ENCODE measurements around the gene CD47.

CD47 gene

GRCh38 chr3:108067768-108068167 is 23.1 kb downstream of the CD47 start:
- no peak overlapping the region for H2AFZ ChIP-seq (ENCODE audit: low read length)
- no peak overlapping the region for H3K4me3 ChIP-seq (ENCODE audit: low read length, poor library complexity, severe bottlenecking)
- H3K9me2 ChIP-seq (replicated peaks; ENCODE audit: low read depth, low read length): no peaks in the 10 kb centered on the region
- H3K9me3 ChIP-seq (ENCODE audit: insufficient read depth, low read depth, low read length): no peaks in the 10 kb centered on the region
- no peaks in the 10 kb centered on the region for H3K27me3 ChIP-seq (ENCODE audit: insufficient read depth, low read length, poor library complexity, severe bottlenecking)
- peak overlapping the region; percentile 14 for H3K4me2 ChIP-seq (ENCODE audit: low read depth, low read length, poor library complexity, severe bottlenecking)
- no peak for TF ChIP-seq EZH2phosphoT487 (IDR thresholded peaks at IDR 0.05; ENCODE audit: borderline replicate concordance)
- TF ChIP-seq CTCF (conservative IDR thresholded peaks at IDR 0.05; ENCODE audit: low read length): no peak
- peaks cover 10% of the 10 kb centered on the region for H3F3A ChIP-seq (ENCODE audit: low read depth)
- no peak overlapping the region for H3K9ac ChIP-seq (ENCODE audit: low read depth, low read length, poor library complexity, severe bottlenecking)
- H3K4me1 ChIP-seq (ENCODE audit: insufficient read depth, low read length, poor library complexity, severe bottlenecking): peaks cover 58% of the 10 kb centered on the region
- peaks cover 99% of the 10 kb centered on the region for H3K79me2 ChIP-seq (ENCODE audit: insufficient read depth, low read length)
- H3K36me3 ChIP-seq (ENCODE audit: insufficient read depth, low read length): peaks cover 80% of the 10 kb centered on the region
- H4K20me1 ChIP-seq (ENCODE audit: insufficient read depth, low read length, poor library complexity, severe bottlenecking): peaks cover 90% of the 10 kb centered on the region

GRCh38 chr3:108065096-108065495 is 25.7 kb downstream of the CD47 start:
- peaks cover 76% of the 10 kb centered on the region for H4K20me1 ChIP-seq (ENCODE audit: insufficient read depth, low read length, poor library complexity, severe bottlenecking)
- no peak overlapping the region for H3K4me3 ChIP-seq (ENCODE audit: low read length, poor library complexity, severe bottlenecking)
- H3K9ac ChIP-seq (ENCODE audit: low read depth, low read length, poor library complexity, severe bottlenecking): no peak overlapping the region
- no peaks in the 10 kb centered on the region for H3K27me3 ChIP-seq (ENCODE audit: insufficient read depth, low read length, poor library complexity, severe bottlenecking)
- peaks cover 37% of the 10 kb centered on the region for H3K4me1 ChIP-seq (ENCODE audit: insufficient read depth, low read length, poor library complexity, severe bottlenecking)
- no peaks in the 10 kb centered on the region for H3K9me2 ChIP-seq (replicated peaks; ENCODE audit: low read depth, low read length)
- H3K36me3 ChIP-seq (ENCODE audit: insufficient read depth, low read length): peaks cover 80% of the 10 kb centered on the region
- H3K9me3 ChIP-seq (ENCODE audit: insufficient read depth, low read depth, low read length): no peaks in the 10 kb centered on the region
- peaks cover 97% of the 10 kb centered on the region for H3K79me2 ChIP-seq (ENCODE audit: insufficient read depth, low read length)
- H3K4me2 ChIP-seq (ENCODE audit: low read depth, low read length, poor library complexity, severe bottlenecking): no peak overlapping the region
- H3F3A ChIP-seq (ENCODE audit: low read depth): 0 out of 2 replicates have a peak, but pooled peaks cover 6% of the 10 kb centered on the region
- H2AFZ ChIP-seq (ENCODE audit: low read length): no peak overlapping the region
- TF ChIP-seq EZH2phosphoT487 (IDR thresholded peaks at IDR 0.05; ENCODE audit: borderline replicate concordance) (no peak), CTCF (conservative IDR thresholded peaks at IDR 0.05; ENCODE audit: low read length) (no peak)

GRCh38 chr3:108064293-108064887 is 26.4 kb downstream of the CD47 start:
- H3K4me3 ChIP-seq (ENCODE audit: low read length, poor library complexity, severe bottlenecking): no peak overlapping the region
- peaks cover 34% of the 10 kb centered on the region for H3K4me1 ChIP-seq (ENCODE audit: insufficient read depth, low read length, poor library complexity, severe bottlenecking)
- no peak overlapping the region for H2AFZ ChIP-seq (ENCODE audit: low read length)
- peaks cover 97% of the 10 kb centered on the region for H3K79me2 ChIP-seq (ENCODE audit: insufficient read depth, low read length)
- no peak overlapping the region for H3K9ac ChIP-seq (ENCODE audit: low read depth, low read length, poor library complexity, severe bottlenecking)
- no peaks in the 10 kb centered on the region for H3K9me2 ChIP-seq (replicated peaks; ENCODE audit: low read depth, low read length)
- 0 out of 2 replicates have a peak, but pooled peaks cover 6% of the 10 kb centered on the region for H3F3A ChIP-seq (ENCODE audit: low read depth)
- H3K4me2 ChIP-seq (ENCODE audit: low read depth, low read length, poor library complexity, severe bottlenecking): no peak overlapping the region
- no peaks in the 10 kb centered on the region for H3K27me3 ChIP-seq (ENCODE audit: insufficient read depth, low read length, poor library complexity, severe bottlenecking)
- no peaks in the 10 kb centered on the region for H3K9me3 ChIP-seq (ENCODE audit: insufficient read depth, low read depth, low read length)
- TF ChIP-seq CTCF (conservative IDR thresholded peaks at IDR 0.05; ENCODE audit: low read length) (no peak), EZH2phosphoT487 (IDR thresholded peaks at IDR 0.05; ENCODE audit: borderline replicate concordance) (no peak)
- peaks cover 69% of the 10 kb centered on the region for H4K20me1 ChIP-seq (ENCODE audit: insufficient read depth, low read length, poor library complexity, severe bottlenecking)
- H3K36me3 ChIP-seq (ENCODE audit: insufficient read depth, low read length): peaks cover 80% of the 10 kb centered on the region

Measured in Loucy (cell line).